HG03460 (cell line): Measurements from ENCODE around the gene DPEP2NB.
A peak's percentile ranks its signal among the peaks of the same experiment; 100 is the strongest.
"Not testable (repeated sequence)": the region's sequence is repeated elsewhere in the genome, so short reads cannot be mapped to it uniquely, and the experiment has no call there.

Experiments used
- ATAC-seq: cut with Tn5 transposase; IDR thresholded peaks from one replicate; pipeline ENCODE4 v1.9.1; 2021; ENCODE audit not compliant: unreplicated experiment

DPEP2NB gene

DNA sequence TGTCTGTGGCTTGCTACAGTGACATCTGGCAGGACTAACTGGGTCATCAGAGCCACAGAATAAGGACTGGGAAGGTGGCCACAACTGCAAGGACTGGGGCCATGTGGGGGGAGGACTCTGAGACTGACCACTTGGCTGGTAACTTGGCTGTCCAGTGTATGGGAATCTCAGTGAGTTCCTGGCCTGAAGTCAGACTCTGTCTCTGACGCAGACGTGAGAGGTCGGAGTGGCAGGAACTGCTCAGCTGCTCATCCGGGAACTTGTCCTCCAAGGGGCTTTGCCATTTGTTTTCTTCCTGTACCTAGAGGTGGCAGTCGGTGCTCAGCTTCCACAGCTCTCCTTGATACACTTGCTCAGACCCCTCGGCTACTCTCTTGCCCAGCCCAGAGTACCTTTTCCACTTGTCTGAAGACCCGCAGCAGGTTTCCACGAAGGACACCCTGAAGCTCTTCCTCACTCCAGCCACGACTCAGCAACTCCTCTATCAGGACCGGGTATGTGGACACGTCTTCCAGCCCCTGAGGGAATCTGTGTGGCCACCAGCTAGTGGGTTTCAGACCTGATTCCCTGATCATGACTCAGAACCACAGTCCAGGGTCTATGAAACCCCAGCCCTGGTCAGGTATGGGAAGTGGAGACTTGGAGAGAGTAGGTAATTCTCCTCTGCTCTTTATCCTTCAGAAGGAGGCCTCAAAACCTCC lies 28.1 kb downstream of the DPEP2NB start:
- ATAC-seq = no peak

DNA sequence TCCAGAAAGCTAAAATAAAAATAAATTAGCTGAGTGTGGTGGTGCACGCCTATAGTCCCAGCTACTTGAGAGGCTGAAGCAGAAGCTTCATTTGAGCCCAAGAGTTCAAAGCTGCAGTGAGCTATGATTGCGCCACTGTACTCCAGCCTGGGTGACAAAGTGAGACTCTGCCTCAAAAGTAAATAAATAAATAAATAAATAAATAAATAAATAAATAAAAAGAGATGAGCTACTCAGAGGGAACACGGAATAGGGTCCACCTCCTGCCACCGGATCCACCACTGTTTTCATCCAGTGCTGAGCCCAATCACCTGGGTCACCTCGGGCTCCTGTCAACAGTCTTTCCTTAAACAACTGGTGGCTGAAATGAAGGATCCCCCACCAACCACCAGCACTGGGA lies 28.8 kb downstream of the DPEP2NB start:
- no peak for ATAC-seq

DNA sequence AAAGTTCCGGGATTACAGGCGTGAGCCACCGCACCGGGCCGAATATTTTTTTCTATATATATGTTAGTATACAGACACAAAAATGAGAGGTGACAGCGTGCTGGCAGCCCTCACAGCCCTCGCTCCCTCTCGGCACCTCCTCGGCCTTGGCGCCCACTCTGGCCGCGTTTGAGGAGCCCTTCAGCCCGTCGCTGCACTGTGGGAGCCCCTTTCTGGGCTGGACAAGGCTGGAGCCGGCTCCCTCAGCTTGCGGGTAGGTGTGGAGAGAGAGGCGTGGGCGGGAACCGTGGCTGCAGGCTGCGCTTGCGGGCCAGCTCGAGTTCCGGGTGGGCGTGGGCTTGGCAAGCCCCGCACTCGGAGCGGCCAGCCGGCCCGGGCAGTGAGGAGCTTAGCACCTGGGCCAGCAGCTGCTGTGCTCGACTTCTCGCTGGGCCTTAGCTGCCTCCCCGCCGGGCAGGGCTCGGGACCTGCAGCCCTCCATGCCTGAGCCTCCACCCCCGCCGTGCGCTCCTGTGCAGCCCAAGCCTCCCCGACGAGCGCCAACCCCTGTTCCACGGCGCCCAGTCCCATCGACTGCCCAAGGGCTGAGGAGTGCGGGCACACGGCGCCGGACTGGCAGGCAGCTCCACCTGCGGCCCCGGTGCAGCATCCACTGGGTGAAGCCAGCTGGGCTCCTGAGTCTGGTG lies 33.6 kb downstream of the DPEP2NB start:
- no peak for ATAC-seq

DNA sequence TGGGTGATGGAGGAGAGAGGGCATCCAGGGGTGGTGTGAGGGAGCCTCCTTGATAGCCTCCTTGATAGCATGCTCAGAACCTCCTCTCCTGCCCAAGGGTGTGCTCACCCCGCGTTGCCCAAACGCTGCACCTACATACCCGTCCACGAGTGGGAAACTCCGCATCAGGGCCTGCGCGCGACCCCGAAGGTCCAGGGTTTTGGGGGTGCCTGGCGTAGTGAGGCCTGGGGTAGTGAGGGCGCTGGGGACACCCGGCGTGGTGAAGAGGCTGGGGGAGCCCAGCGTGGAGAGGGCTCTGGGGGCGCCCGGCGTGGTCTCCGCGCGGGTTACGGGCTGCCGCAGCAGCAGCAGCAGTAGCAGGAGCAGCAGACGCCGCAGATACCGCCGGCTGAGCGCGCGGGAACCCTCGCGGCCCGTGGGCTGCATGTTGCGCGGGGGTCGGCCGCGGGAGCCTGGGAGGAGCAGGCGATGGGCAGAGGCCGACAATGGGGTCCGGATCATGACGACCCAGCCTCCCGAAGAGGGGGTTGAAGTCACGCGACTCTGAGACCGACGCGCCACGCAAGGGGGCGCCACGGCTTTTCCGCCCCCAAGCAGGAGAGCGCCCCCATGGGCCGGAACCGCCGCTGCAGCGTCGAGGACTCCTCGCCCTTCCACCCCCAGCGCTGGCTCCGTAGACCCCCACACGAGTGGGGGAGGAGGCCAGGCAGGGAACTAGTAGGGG lies 35.6 kb downstream of the DPEP2NB start, which contains the start of gene DPEP3:
Gene DPEP3, minus strand, starts transcription at position 545 of the 724 bp plus-strand sequence. Its CDS starts 119 bp downstream, at position 426.
- ATAC-seq = no peak

DNA sequence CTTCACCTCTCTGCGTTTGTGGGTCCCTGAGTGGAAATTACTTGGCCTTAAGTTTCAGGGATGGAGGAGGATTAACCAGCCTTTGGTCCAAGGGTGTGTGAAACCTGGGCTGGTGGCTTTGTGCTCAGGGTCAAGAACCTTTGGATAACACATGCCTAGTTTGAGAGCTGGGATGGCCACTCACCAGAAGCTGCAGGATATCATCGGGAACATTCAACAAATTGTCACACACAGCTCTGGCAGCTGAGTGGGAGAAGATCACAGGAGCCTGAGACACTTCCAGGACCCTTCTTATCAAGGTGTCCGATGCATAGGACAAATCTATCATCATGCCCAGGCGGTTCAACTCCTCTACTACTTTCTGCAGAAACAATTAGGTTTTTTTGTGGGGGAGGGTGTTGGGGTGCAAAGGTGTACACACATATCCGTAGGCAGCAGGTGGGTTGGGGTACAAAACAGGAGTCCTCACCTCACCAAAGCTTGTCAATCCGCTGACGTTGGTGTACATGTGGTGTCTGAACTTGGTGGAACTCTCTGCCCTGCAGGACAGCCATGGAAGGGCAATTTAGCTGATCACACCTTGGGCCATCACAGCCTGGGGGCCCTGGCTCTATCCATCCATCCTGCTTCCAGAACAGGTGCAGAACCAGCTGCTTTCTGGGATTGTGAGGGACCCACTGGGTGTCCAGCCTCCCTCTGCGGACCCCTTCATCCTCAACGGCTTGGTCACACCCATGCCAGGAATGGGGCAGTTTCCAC lies 38.1 kb downstream of the DPEP2NB start:
- no peak for ATAC-seq

DNA sequence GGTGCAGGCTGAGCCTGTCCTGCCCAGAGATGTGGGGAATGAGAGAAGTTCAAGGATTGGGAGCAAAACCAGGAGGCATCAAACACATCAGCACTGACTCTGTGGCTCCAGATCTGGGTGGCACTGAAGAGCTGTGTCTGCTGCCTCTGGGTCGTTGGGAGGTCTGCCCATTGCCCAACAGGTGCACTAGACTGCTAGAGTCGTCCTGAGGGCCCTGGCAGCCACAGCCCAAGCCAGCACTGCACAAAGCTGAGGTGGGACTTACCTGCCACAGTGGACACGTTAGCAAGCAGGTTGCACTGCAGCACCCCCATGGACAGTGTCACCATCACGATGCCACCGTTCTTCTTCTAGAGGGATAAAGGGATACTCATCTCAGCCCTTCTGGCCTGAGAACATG lies 38.7 kb downstream of the DPEP2NB start:
- ATAC-seq = no peak

DNA sequence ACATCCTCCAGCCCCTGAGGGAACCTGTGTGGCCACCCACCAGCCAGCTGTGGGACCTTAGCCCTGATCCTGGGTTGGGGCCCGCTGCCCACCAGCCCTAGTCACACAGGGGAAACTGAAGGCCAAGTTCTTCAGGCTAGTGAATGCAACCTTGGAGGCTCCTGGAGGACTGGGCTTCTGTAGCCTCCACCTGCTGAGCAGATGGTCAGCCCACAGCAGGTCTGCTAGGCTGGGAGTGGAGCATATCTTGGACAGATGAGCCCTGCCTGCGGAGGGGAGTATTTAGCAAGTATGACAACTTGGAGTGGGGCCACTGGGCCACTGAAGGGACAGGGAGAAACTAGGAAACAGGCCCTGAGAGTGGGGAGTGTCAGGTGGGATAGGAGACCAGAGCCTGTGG lies 39.5 kb downstream of the DPEP2NB start:
- ATAC-seq = no peak

DNA sequence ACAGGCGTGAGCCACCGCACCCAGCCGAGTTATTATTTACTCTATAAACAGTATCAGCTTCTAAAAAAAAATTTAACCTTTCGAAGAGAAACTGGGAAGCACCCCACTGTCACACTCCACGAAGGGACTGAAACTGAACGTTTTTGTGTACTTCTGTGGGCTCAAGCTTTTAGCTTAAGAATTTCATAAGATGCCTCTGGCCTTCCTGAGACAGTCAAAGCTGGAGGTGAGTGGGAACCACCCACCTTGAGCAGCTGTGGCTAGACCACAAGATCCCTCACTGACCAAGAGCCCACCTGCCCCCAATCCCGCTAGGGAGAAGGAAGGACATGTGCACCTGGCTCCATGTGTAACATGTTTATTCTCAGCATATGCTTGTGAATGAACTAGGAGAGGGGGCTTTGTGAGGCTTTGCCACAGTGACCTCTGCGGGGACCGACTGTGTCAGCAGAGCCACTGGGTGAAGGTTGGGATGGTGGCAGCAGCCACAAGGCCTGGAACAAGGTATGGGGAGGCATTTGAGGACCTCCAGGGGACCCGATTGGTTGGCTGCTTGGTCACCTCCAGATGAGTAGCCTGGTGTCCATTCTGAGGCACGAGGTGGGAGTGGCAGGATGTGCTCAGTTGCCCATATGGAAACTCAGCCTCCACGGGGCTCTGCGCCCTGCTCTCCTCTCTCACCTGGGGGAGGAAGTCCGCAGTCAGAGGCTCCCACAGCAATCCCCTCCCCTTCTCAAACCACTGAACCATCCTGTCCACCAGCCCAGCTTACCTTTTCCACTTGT lies 40.2 kb downstream of the DPEP2NB start:
- no peak for ATAC-seq

DNA sequence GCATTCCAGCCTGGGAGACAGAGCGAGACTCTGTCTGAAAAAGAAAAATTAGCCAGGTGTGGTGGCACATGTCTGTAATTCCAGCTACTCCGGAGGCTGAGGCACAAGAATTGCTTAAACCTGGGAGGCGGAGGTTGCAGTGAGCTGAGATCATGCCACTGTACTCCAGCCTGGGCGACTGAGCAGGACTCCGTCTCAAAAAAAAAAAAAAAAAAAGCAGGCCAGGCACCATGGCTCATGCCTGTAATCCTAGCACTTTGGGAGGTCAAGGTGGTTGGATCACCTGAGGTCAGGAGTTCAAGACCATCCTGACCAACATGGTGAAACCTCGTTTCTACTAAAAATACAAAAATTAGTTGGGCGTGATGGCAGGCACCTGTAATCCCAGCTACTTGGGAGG lies 43.4 kb downstream of the DPEP2NB start:
- not testable (repeated sequence) for ATAC-seq

DNA sequence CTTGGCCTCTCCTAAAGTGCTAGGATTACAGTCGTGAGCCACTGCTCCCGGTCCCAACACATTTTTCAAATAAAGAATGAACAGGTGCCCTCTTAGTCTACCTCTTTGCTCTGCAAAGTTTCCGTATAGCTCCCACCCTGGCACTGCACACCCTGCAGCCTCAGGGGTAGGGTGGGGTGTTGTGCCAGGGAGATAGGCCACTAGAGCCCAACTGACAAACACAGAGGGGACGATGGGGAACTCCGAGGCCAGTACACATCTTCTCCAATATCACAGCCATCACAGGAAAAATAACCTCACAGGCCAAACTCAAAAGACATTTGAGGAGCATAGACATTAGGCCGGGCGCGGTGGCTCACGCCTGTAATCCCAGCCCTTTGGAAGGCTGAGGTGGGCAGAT lies 44.6 kb downstream of the DPEP2NB start:
- ATAC-seq = no peak

DNA sequence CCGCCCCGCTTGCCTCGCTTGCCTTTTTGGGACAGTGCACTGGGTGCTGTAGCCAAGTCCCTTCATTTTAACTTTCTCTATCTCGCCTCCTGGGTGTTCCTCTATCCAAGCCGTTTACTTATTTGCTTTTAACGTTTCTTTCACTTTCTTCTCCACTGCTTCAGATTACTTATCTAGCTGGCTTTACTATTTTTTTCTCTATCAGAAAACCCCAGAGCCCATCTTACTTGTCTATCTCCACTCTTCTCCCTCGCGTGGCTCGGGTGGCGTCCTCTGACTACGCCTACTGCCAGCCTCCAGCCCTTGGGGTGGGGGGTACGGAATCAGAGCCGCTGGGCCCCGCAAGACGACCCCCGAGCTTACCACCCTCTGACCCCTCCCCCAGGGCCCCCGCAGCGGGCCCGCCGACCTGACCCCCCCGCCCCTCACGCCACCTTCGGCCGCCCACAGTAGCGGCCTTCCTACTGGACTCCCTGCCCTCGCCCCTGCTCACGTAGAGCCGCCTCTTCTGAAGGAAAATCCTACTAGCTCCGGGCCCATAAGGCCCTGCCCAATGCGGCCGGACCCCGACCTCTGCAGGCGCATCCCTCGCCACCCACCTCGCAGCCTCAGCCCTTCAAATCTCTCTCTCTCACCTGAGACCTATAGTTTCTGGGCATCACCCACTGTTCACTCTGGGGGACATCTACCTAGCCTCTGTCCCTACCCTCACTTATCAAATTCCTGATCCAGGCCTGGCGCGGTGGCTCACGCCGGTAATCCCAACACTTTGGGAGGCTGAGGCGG lies 46.3 kb downstream of the DPEP2NB start:
- no peak for ATAC-seq

DNA sequence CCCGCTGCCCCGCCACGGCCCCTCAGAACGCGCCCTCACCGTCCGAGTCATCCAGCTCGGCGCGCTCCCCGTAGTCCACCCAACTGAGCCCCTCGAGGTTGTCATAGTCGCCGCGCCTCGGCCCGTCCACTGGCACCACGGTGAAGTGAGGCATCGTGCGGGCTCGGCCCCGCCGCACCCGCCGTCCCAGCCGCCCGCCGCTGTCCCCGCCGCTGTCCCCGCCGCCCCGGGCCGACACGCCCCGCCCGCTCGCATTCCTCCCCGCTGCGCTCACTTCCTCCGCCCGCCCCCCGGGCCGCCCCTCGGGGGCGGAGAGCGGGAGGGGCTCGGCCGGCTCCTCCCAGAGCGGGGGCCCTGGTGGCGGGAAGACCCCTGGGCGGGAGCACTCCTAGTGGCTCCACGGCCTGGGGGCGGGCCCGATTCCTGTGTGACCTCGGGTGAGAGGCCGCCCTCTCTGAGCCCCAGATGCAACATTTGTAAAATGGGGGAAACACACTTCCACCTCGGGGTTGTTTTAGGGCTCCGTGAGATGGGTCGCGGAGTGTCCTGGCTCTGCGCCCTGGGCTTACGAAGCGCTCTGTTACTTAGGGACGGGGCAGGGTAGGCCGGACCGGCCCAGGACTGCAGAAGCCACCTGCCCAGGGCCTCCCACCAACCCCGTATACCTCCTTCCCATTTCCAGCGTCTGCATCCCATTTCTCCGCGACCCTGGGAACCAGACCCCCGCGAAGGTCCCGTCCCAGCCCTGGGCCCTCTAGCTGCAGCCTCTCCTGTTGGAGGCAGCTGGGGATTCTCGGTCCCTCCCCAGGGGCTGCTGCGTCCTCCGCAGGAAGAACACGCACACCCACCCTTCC lies 47.1 kb downstream of the DPEP2NB start, which contains the start of gene SLC12A4:
Gene SLC12A4, minus strand, starts transcription at position 238 of the 854 bp plus-strand sequence. Its CDS starts 84 bp downstream, at position 154.
- ATAC-seq = peak; percentile 73

DNA sequence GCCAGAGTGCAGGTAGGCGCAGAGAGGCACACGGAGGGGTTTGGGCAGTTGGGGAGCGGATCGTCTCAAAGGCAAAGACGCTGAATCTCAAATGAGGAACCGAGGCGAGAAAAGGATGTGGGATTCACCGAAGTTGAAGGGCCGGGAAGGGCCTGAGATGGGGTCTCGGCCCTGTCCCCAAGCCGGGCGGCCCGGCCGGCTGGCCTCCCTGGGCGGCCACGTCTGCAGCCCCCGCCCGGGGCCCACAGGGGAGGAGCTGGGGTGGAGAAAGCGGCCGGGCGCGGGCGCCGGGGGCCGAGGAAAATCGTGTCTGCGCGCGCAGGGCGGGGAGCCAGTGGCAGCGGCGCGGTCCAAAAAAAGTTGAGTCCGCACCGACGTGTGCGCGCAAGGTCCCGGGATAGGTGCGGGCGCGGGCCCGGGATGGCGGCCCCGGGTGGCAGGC lies 47.7 kb downstream of the DPEP2NB start:
- peak; percentile 11 for ATAC-seq

DNA sequence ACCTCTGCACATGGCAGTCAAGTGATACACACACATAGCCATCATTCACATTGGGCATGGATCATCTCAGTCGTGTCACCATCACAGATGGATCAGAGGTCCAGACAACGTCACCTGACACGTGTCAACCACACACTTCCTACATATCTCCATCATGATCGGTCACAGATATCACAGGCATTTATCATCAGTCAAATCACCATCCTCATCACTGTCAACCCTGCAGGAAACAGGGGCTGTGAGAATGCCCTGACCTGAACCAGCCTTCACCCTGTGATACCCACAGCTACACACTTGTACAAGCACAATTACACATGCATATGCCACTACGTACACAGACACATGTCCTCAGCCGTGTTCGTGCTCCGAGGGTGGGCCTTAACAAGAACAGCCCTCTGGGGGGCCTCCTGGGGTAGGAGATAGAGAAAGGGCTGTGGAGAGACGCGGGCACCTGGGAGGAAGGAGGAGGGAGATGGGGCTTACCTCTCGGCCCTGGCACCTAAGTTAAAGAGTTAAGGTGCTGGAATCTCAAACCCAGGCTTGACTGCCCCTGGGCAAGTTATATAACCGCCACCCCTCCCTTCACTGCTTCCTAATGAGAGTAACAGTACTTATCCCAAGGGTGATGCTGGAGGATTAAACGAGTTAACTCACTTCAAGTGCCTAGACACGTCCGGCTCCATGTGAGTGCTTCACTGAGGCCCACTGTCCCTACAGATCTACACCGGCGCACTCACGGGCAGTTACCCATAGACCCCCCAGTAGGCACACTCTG lies 48.3 kb downstream of the DPEP2NB start:
- peak; percentile 2 for ATAC-seq

DNA sequence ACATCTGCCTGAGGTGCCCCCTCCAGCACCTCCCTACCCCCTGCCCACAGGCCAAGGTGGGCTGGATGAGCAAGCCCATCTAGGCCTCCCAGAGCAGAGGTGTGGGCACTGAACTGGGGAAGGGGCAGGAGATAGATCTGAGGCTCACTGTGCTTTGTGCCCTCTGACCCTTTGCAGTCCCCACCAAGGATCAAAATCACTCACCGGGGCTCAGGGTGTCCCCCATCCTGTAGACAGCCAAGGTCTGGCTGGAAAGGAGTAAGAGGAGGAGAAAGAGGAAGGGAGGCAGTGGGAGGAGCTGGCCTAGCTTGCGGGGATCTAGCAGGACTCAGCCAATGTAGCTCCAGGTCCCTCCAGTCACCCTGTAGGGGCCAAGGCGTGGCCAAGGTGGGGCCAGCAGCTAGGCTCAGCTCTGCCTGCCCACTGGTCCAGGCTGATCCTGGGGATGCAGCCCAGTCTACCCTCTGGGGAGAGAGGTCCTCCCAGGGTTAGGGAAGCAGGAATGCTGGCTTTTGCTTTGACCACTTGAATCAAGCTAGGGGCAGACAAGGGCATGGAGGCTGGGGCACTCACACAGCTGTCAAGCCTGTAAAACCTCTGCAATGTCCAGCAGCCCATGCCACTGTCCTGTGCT lies 49.0 kb downstream of the DPEP2NB start:
- no peak for ATAC-seq

DNA sequence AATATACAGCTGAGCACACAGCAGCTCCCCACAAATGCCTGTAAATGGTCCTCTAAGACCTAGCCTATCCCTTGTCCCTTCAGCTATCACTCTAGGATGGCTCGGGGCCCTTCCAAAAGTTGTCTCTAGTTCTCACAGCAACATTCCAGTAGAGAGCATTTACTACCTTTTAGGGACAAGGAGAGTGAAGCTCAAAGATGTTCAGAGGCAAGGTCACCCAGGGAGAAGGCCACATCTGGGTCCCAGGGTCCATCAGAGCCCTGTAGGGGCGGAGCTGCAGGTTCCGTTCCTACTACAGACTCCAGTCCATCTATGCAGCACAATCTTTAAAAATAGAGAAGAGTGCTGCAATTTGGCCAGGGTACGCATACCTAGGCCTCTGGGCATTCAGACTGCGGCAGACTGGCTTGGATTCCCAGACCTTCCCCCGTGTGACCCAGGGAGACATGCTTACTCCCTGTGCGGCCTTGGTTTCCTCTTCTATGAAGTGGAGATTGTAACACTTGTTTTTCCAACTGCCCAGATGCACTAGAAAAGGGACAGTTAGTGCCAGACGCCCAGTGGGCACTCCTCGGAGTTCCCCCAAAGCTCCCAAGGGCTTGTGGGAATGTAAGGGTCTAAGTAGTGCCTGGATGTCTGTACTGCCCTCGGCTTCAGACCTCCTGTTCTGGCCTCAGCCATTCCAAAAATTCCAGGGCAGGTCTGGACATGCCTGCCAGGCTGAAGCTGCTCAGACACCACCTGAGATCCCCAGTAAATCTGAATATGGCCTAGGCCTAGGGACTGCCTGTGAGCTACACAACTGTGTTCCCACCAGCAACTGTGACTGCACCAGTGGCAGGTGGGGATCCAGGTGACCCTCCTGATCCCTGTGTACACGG lies 49.8 kb downstream of the DPEP2NB start:
- ATAC-seq = no peak
